Myometrial cell (primary cell): Measurements from ENCODE around the gene CD46. TPM values are rescaled to one million over a fixed set of nuclear protein-coding genes. Genes with fewer than 3 reads are reported as not detected.

Experiments
- total RNA-seq: library from RNA; depleted of rRNA; stranded (reverse); fragments of >200 nt; gene quantifications from 2 replicates; pipeline ENCODE4 v1.2.3, GENCODE V29; 2015

Gene CD46
- total RNA-seq = 101 and 140 TPM in 2 replicates

GRCh38 chr1:207751790-207752455 is at the start of gene CD46:
TSS of gene CD46 (plus strand) at chr1:207752054. CDS start at chr1:207752213, 159 bp downstream.

Other genes with a start within 250 kb of the CD46 start
- not detected in 2 replicates for gene CR1L, start 106.9 kb upstream of the CD46 start, total RNA-seq
- gene CD34, start 159.1 kb downstream of the CD46 start, total RNA-seq = 0.35 and 0.86 TPM in 2 replicates